ENCODE data around the gene DPH7. TPM values are rescaled to one million over a fixed set of nuclear protein-coding genes. Genes with fewer than 3 reads are reported as not detected.
"Not testable (repeated sequence)": the region's sequence is repeated elsewhere in the genome, so short reads cannot be mapped to it uniquely, and the experiment has no call there.

The DPH7 gene
- polyA plus RNA-seq, 2 of the 4 experiments (the other 2 are of a cell fraction): 26.7 to 35.2 TPM

DNA sequence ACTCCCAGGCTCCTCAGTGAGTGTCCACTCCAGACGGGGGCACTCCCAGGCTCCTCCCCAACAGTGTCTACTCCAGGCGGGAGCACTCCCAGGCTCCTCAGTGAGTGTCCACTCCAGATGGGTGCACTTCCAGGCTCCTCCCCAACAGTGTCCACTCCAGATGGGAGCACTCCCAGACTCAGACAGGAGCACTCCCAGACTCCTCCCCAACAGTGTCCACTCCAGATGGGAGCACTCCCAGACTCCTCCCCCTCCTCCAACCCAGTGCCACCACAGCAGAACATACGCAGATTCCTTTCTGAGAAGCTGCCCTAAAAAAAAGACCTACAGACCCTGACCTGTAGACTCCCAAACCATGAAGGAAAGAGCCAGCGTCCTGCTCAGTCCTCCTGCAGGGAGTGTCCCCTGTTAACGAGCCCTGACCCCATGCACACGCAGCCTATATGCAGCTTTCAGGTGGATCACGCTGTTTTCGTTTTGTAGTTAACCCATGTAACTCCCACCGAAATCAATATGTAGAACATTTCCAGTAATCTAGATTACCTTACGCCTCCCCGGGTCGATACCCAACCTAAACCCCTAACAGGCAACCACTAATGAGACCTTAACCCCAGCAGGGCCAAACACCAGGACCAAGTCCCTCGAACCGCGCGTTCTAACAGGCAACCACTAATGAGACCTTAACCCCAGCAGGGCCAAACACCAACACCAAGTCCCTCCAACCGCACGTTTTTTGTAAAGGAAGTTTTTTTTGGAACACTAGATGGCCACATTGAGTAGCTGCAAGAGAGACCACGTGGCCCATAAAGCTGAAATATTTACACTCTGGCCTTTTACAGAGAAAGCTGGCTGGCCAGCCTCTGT, 44.2 kb downstream of the DPH7 start:
- ChIA-PET CTCF (interaction anchor here (0.6 to 2.4 kb wide), 20 partner anchors 10 to 248 kb away, joined by 3 to 16 read pairs (median 4); partner anchors contain the start of genes EXD3, MRPL41, NOXA1 and PNPLA7), POLR2A (interaction anchor here (0.8 to 1.3 kb wide), 4 partner anchors 16 to 232 kb away, joined by 3 to 6 read pairs (median 3); partner anchors contain the start of genes EHMT1, MRPL41, NRARP and PNPLA7)
- H3K4me3 ChIP-seq: no peak overlapping the region
- FAIRE-seq: no peak
- H3K4me1 ChIP-seq: peaks cover 4% of the 10 kb centered on the region
- DNase-seq (ENCODE audit: low read depth in 1 of 2, low spot score in 1 of 2): peak; percentile 73 to 74
- H3K27ac ChIP-seq: peak overlapping the region; percentile 3 to 38; a peak in 4 of 6 replicates
- TF ChIP-seq, protein P1, sequence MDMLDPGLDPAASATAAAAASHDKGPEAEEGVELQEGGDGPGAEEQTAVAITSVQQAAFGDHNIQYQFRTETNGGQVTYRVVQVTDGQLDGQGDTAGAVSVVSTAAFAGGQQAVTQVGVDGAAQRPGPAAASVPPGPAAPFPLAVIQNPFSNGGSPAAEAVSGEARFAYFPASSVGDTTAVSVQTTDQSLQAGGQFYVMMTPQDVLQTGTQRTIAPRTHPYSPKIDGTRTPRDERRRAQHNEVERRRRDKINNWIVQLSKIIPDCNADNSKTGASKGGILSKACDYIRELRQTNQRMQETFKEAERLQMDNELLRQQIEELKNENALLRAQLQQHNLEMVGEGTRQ (IDR thresholded peaks at IDR 0.05): peak; percentile 87
- no peak for TF ChIP-seq HDAC2 (IDR thresholded peaks at IDR 0.05)
- TF ChIP-seq MYC (IDR thresholded peaks at IDR 0.05; ENCODE audit: borderline replicate concordance, low read length): peak; percentile 61; the same call in 1 of the 2 replicates
- peak; percentile 23 to 34; a peak in 2 of 5 replicates for TF ChIP-seq RAD21 (conservative IDR thresholded peaks at IDR 0.05 in 1 of 2, IDR thresholded peaks at IDR 0.05 in 1 of 2)
- TF ChIP-seq, protein P2, sequence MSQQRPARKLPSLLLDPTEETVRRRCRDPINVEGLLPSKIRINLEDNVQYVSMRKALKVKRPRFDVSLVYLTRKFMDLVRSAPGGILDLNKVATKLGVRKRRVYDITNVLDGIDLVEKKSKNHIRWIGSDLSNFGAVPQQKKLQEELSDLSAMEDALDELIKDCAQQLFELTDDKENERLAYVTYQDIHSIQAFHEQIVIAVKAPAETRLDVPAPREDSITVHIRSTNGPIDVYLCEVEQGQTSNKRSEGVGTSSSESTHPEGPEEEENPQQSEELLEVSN (IDR thresholded peaks at IDR 0.05; ENCODE audit: borderline replicate concordance, low read depth): 0 out of 2 replicates have a peak, but pooled peaks have one; percentile 37
- TF ChIP-seq, protein P3, sequence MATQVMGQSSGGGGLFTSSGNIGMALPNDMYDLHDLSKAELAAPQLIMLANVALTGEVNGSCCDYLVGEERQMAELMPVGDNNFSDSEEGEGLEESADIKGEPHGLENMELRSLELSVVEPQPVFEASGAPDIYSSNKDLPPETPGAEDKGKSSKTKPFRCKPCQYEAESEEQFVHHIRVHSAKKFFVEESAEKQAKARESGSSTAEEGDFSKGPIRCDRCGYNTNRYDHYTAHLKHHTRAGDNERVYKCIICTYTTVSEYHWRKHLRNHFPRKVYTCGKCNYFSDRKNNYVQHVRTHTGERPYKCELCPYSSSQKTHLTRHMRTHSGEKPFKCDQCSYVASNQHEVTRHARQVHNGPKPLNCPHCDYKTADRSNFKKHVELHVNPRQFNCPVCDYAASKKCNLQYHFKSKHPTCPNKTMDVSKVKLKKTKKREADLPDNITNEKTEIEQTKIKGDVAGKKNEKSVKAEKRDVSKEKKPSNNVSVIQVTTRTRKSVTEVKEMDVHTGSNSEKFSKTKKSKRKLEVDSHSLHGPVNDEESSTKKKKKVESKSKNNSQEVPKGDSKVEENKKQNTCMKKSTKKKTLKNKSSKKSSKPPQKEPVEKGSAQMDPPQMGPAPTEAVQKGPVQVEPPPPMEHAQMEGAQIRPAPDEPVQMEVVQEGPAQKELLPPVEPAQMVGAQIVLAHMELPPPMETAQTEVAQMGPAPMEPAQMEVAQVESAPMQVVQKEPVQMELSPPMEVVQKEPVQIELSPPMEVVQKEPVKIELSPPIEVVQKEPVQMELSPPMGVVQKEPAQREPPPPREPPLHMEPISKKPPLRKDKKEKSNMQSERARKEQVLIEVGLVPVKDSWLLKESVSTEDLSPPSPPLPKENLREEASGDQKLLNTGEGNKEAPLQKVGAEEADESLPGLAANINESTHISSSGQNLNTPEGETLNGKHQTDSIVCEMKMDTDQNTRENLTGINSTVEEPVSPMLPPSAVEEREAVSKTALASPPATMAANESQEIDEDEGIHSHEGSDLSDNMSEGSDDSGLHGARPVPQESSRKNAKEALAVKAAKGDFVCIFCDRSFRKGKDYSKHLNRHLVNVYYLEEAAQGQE (IDR thresholded peaks at IDR 0.05): no peak
- TF ChIP-seq, protein P4, sequence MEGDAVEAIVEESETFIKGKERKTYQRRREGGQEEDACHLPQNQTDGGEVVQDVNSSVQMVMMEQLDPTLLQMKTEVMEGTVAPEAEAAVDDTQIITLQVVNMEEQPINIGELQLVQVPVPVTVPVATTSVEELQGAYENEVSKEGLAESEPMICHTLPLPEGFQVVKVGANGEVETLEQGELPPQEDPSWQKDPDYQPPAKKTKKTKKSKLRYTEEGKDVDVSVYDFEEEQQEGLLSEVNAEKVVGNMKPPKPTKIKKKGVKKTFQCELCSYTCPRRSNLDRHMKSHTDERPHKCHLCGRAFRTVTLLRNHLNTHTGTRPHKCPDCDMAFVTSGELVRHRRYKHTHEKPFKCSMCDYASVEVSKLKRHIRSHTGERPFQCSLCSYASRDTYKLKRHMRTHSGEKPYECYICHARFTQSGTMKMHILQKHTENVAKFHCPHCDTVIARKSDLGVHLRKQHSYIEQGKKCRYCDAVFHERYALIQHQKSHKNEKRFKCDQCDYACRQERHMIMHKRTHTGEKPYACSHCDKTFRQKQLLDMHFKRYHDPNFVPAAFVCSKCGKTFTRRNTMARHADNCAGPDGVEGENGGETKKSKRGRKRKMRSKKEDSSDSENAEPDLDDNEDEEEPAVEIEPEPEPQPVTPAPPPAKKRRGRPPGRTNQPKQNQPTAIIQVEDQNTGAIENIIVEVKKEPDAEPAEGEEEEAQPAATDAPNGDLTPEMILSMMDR (IDR thresholded peaks at IDR 0.05): peak; percentile 72
- no peak for TF ChIP-seq ZSCAN20 (CRISPR knock-in tag; IDR thresholded peaks at IDR 0.05)
- peak; percentile 27; the same call in 1 of the 3 replicates for TF ChIP-seq SMC3 (IDR thresholded peaks at IDR 0.05)
- TF ChIP-seq JUNB (IDR thresholded peaks at IDR 0.05): no peak
- TF ChIP-seq, protein P5, sequence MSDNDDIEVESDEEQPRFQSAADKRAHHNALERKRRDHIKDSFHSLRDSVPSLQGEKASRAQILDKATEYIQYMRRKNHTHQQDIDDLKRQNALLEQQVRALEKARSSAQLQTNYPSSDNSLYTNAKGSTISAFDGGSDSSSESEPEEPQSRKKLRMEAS (IDR thresholded peaks at IDR 0.05): peak; percentile 96
- 29% methylated on average over 19 of the region's 19 CpGs for WGBS (ENCODE audit: missing lambda C conversion rate)
- H3K9me3 ChIP-seq: no peaks in the 10 kb centered on the region
- H3K4me2 ChIP-seq: peak overlapping the region; percentile 23
- peak; percentile 82 to 92 for ATAC-seq

DNA sequence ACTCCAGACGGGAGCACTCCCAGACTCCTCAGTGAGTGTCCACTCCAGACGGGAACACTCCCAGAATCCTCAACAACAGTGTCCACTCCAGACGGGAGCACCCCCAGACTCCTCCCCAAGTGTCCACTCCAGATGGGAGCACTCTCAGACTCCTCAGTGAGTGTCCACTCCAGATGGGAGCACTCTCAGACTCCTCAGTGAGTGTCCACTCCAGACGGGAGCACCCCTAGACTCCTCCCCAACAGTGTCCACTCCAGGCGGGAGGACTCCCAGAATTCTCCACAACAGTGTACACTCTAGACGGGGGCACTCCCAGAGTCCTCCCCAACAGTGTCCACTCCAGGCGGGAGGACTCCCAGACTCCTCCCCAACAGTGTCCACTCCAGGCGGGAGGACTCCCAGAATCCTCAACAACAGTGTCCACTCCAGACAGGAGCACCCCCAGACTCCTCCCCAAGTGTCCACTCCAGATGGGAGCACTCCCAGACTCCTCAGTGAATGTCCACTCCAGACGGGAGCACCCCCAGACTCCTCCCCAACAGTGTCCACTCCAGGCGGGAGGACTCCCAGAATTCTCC, 45.7 kb downstream of the DPH7 start:
- H3K4me1 ChIP-seq; ATAC-seq; H3K4me3 ChIP-seq; H3K4me2 ChIP-seq; H3K27ac ChIP-seq; POLR2A ChIA-PET; H3K9me3 ChIP-seq; DNase-seq (ENCODE audit: low read depth in 1 of 2, low spot score in 1 of 2); FAIRE-seq: not testable (repeated sequence)
- 45% methylated on average over 8 of the region's 10 CpGs for WGBS (ENCODE audit: missing lambda C conversion rate)
- CTCF ChIA-PET: interaction anchor here (2.0 kb wide), 1 partner anchor 10 kb away, joined by 6 read pairs; no protein-coding TSS in a partner anchor

Measured in A549 (cell line).